Neural cell (in vitro differentiated cells): Measurements from ENCODE around the gene CDK8. TPM values are rescaled to one million over a fixed set of nuclear protein-coding genes. Genes with fewer than 3 reads are reported as not detected.

Source experiments
- H2AFZ ChIP-seq: fragments of 200-600, 300-800 bp; sonication (generic), shearing (Covaris generic); 2 replicates; pipeline ENCODE4 v1.6.0; 2014; ENCODE audit warnings: low read depth, mild to moderate bottlenecking, antibody characterized with exemption, low read length, moderate library complexity
- H3F3A ChIP-seq: fragments of 200-600 bp; shearing (Covaris generic); 2 replicates; pipeline ENCODE4 v1.6.1; 2016; ENCODE audit warnings: mild to moderate bottlenecking, moderate library complexity, mixed read lengths, antibody characterized with exemption, low read length; ENCODE audit not compliant: insufficient read depth, poor library complexity, severe bottlenecking
- H3K27ac ChIP-seq: fragments of 200-600, 300-800 bp; sonication (generic), shearing (Covaris generic); 2 replicates; pipeline ENCODE4 v1.5.1; 2014; ENCODE audit warnings: mild to moderate bottlenecking, low read length, moderate library complexity
- H3K27me3 ChIP-seq: fragments of 300-800, 200-600 bp; sonication (generic), shearing (Covaris generic); 2 replicates; pipeline ENCODE4 v1.6.0; 2014; ENCODE audit warnings: mild to moderate bottlenecking, low read depth, low read length, moderate library complexity; ENCODE audit not compliant: insufficient read depth
- H3K36me3 ChIP-seq: fragments of 300-800, 200-600 bp; sonication (generic), shearing (Covaris generic); 2 replicates; pipeline ENCODE4 v1.5.1; 2014; ENCODE audit warnings: mild to moderate bottlenecking, antibody characterized with exemption, low read length, moderate library complexity; ENCODE audit not compliant: insufficient read depth
- H3K4me2 ChIP-seq: fragments of 300-800, 200-600 bp; sonication (generic), shearing (Covaris generic); 2 replicates; pipeline ENCODE4 v1.6.0; 2014; ENCODE audit warnings: mild to moderate bottlenecking, low read length
- H3K4me3 ChIP-seq: fragments of 300-800, 200-600 bp; sonication (generic), shearing (Covaris generic); 2 replicates; pipeline ENCODE4 v1.5.1; 2014; ENCODE audit warnings: mild to moderate bottlenecking, low read length, moderate library complexity
- H3K79me2 ChIP-seq: fragments of 200-600 bp; shearing (Covaris generic); replicated peaks from 2 replicates; pipeline ENCODE4 v1.6.0; 2014; ENCODE audit warnings: mild to moderate bottlenecking, low read length, moderate library complexity; ENCODE audit not compliant: insufficient read depth
- H3K9ac ChIP-seq: fragments of 300-800, 200-600 bp; sonication (generic), shearing (Covaris generic); 2 replicates; pipeline ENCODE4 v1.6.1; 2016; ENCODE audit warnings: mild to moderate bottlenecking, low read length, mixed read lengths
- H3K9me2 ChIP-seq: fragments of 200-600 bp; shearing (Covaris generic); 2 replicates; pipeline ENCODE4 v1.6.1; 2016; ENCODE audit warnings: mild to moderate bottlenecking, low read length, mixed read lengths; ENCODE audit not compliant: insufficient read depth
- H3K9me3 ChIP-seq: fragments of 200-600, 300-800 bp; sonication (generic), shearing (Covaris generic); 2 replicates; pipeline ENCODE4 v1.6.1; 2016; ENCODE audit warnings: mild to moderate bottlenecking, mixed run types, low read length, moderate library complexity, mixed read lengths
- H4K20me1 ChIP-seq: fragments of 200-600 bp; shearing (Covaris generic); 2 replicates; pipeline ENCODE4 v1.6.1; 2016; ENCODE audit warnings: mild to moderate bottlenecking, mixed run types; ENCODE audit not compliant: insufficient read depth
- EP300 ChIP-seq: fragments of 450-650 bp; conservative IDR thresholded peaks from 2 replicates; pipeline ENCODE4 v1.6.1; 2014; ENCODE audit warnings: antibody characterized with exemption, mild to moderate bottlenecking, moderate library complexity; ENCODE audit not compliant: poor library complexity, severe bottlenecking
- EZH2 ChIP-seq: fragments of 200-600, 300-800 bp; shearing (Covaris generic), sonication (generic); IDR thresholded peaks from 2 replicates; pipeline ENCODE4 v1.6.1; 2014; ENCODE audit warnings: antibody characterized with exemption, low read length, borderline replicate concordance, mild to moderate bottlenecking; ENCODE audit not compliant: insufficient read depth, poor library complexity, severe bottlenecking
- MXI1 ChIP-seq: fragments of 450-650 bp; conservative IDR thresholded peaks from 2 replicates; pipeline ENCODE4 v1.6.1; 2014; ENCODE audit warnings: antibody characterized with exemption, mild to moderate bottlenecking; ENCODE audit not compliant: poor library complexity, severe bottlenecking
- POLR2AphosphoS5 ChIP-seq: IDR thresholded peaks from 2 replicates; pipeline ENCODE4 v1.6.1; 2012
- RAD21 ChIP-seq: fragments of 450-650 bp; conservative IDR thresholded peaks from 2 replicates; pipeline ENCODE4 v1.6.1; 2014; ENCODE audit warnings: antibody characterized with exemption, mild to moderate bottlenecking, moderate library complexity
- SMC3 ChIP-seq: fragments of 450-650 bp; conservative IDR thresholded peaks from 2 replicates; pipeline ENCODE4 v1.6.1; 2014; ENCODE audit warnings: antibody characterized with exemption, mild to moderate bottlenecking, moderate library complexity; ENCODE audit not compliant: poor library complexity
- TAF1 ChIP-seq: IDR thresholded peaks from 2 replicates; pipeline ENCODE4 v1.6.1; 2012; ENCODE audit warnings: low read depth
- polyA plus RNA-seq: library from polyadenylated mRNA; depleted of rRNA; stranded (reverse); fragments of >200 nt; gene quantifications from 2 replicates; pipeline ENCODE4 v1.2.3, GENCODE V29; 2014
- TF ChIP-seq, protein P1 (sequence below): IDR thresholded peaks from 2 replicates; pipeline ENCODE4 v1.6.1; 2012; ENCODE audit warnings: borderline replicate concordance
- TF ChIP-seq, protein P2 (sequence below): fragments of 450-650 bp; IDR thresholded peaks from 2 replicates; pipeline ENCODE4 v1.5.1; 2014; ENCODE audit warnings: antibody characterized with exemption, mild to moderate bottlenecking, moderate library complexity; ENCODE audit not compliant: poor library complexity, severe bottlenecking

The CDK8 gene
- polyA plus RNA-seq, 1 donor from 2014 or later, result 58.9 TPM

DNA sequence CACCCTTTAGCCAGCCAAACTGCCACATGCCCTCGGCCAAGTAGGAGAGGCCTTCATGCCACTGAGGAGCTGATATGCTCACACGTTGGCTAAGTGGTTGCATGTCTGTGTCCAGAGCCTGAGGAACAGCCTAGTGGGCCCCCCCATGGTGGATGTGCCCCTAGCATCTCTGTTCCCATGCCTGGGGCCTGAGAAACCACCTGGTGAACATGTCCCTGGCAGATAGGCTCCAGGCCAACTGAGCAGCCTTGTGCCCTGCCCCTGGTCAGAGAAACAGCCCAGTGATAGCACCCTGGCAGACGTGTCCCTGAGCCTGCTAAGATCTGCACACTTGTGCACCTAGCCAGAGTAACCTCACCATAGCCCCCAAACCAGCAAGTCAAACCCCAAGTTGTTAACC lies 181.7 kb downstream of the CDK8 start:
- Histone ChIP-seq H3K4me2 (no peak overlapping the region), H3K9ac (no peak overlapping the region), H4K20me1 (no peaks in the 10 kb centered on the region), H3K36me3 (no peaks in the 10 kb centered on the region), H3K79me2 (no peaks in the 10 kb centered on the region), H3K27me3 (no peaks in the 10 kb centered on the region), H3K9me3 (peaks cover 12% of the 10 kb centered on the region), H3K27ac (no peak overlapping the region), H3K9me2 (no peaks in the 10 kb centered on the region), H3K4me3 (no peak overlapping the region), H2AFZ (no peak overlapping the region), H3F3A (no peaks in the 10 kb centered on the region)
- TF ChIP-seq EP300, result no peak
- TF ChIP-seq, protein P1, sequence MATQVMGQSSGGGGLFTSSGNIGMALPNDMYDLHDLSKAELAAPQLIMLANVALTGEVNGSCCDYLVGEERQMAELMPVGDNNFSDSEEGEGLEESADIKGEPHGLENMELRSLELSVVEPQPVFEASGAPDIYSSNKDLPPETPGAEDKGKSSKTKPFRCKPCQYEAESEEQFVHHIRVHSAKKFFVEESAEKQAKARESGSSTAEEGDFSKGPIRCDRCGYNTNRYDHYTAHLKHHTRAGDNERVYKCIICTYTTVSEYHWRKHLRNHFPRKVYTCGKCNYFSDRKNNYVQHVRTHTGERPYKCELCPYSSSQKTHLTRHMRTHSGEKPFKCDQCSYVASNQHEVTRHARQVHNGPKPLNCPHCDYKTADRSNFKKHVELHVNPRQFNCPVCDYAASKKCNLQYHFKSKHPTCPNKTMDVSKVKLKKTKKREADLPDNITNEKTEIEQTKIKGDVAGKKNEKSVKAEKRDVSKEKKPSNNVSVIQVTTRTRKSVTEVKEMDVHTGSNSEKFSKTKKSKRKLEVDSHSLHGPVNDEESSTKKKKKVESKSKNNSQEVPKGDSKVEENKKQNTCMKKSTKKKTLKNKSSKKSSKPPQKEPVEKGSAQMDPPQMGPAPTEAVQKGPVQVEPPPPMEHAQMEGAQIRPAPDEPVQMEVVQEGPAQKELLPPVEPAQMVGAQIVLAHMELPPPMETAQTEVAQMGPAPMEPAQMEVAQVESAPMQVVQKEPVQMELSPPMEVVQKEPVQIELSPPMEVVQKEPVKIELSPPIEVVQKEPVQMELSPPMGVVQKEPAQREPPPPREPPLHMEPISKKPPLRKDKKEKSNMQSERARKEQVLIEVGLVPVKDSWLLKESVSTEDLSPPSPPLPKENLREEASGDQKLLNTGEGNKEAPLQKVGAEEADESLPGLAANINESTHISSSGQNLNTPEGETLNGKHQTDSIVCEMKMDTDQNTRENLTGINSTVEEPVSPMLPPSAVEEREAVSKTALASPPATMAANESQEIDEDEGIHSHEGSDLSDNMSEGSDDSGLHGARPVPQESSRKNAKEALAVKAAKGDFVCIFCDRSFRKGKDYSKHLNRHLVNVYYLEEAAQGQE, result no peak
- TF ChIP-seq EZH2, result no peak
- TF ChIP-seq MXI1, result no peak
- TF ChIP-seq TAF1, result no peak
- TF ChIP-seq, protein P2, sequence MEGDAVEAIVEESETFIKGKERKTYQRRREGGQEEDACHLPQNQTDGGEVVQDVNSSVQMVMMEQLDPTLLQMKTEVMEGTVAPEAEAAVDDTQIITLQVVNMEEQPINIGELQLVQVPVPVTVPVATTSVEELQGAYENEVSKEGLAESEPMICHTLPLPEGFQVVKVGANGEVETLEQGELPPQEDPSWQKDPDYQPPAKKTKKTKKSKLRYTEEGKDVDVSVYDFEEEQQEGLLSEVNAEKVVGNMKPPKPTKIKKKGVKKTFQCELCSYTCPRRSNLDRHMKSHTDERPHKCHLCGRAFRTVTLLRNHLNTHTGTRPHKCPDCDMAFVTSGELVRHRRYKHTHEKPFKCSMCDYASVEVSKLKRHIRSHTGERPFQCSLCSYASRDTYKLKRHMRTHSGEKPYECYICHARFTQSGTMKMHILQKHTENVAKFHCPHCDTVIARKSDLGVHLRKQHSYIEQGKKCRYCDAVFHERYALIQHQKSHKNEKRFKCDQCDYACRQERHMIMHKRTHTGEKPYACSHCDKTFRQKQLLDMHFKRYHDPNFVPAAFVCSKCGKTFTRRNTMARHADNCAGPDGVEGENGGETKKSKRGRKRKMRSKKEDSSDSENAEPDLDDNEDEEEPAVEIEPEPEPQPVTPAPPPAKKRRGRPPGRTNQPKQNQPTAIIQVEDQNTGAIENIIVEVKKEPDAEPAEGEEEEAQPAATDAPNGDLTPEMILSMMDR, result no peak
- TF ChIP-seq SMC3, result no peak
- no peak for TF ChIP-seq RAD21
- no peak for TF ChIP-seq POLR2AphosphoS5

DNA sequence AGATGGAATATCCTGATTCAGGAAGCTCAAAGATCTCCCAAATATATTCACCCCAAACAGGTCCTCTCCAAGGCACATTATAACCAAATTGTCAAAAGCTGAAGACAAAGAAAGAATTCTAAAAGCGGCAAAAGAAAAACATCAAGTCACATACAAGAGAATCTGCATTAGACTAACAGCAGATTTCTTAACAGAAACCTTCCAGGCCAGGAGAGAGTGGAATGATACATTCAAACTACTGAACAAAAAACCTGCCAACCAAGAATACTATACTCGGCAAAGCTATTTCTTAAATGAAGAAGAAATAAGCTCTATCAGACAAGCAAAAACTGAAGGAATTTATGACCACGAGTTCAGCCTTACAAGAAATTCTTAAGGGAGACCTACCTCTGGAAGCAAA lies 183.0 kb downstream of the CDK8 start:
- Histone ChIP-seq H3K9me3 (peaks cover 12% of the 10 kb centered on the region), H3K4me3 (no peak overlapping the region), H3K4me2 (no peak overlapping the region), H3F3A (no peaks in the 10 kb centered on the region), H2AFZ (no peak overlapping the region), H3K9me2 (no peaks in the 10 kb centered on the region), H3K27ac (no peak overlapping the region), H3K36me3 (no peaks in the 10 kb centered on the region), H4K20me1 (no peaks in the 10 kb centered on the region), H3K27me3 (no peaks in the 10 kb centered on the region), H3K9ac (no peak overlapping the region), H3K79me2 (no peaks in the 10 kb centered on the region)
- TF ChIP-seq EZH2 (no peak), SMC3 (no peak), TAF1 (no peak), RAD21 (no peak), MXI1 (no peak), EP300 (no peak), POLR2AphosphoS5 (no peak)
- TF ChIP-seq, protein P1, result no peak
- TF ChIP-seq, protein P2, result no peak
